ENCODE measurements around the gene ARMC8.

DNA sequence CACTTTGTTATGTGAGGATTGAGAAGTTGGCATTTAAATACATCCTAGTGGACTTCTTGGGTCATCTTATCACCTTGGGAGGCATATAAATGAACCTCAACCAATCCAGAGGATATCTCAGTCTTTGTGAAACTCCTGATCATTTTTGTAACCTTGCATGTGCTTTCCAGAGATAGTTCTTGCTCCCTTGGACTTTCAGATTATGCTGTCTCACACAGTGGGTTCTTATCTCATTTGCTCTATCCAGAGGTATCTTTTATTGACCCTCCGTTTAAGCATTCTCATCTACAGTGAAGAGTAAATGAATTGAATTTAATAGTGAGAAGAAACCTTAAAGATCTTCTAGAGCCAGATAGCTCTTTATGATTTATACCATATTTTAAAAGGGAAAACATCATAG, 10.4 kb downstream of the ARMC8 start:
- TF ChIP-seq CTCF (IDR thresholded peaks at IDR 0.05; ENCODE audit: insufficient read depth, low read length) (no peak), POLR2AphosphoS5 (IDR thresholded peaks at IDR 0.05; ENCODE audit: low read depth) (no peak)

All from HL-60 (cell line).